SK-N-MC (cell line): ENCODE results near the gene POP7.

Experiments
- DNase-seq: peaks from one replicate; pipeline ENCODE4 v3.0.0-alpha.2; 2011; ENCODE audit warnings: low read depth, low spot score
- H3K27ac ChIP-seq: fragments of 200-600 bp; sonication (generic); 2 replicates; pipeline ENCODE4 v1.5.1; 2016; ENCODE audit warnings: mixed run types
- H3K36me3 ChIP-seq: fragments of 200-600 bp; sonication (generic); 2 replicates; pipeline ENCODE4 v1.6.1; 2017; ENCODE audit warnings: antibody characterized with exemption, low read length, mixed read lengths; ENCODE audit not compliant: insufficient read depth
- H3K4me3 ChIP-seq: fragments of 200-600 bp; sonication (generic); 2 replicates; pipeline ENCODE4 v1.5.1; 2016
- H3K9ac ChIP-seq: fragments of 200-600 bp; sonication (generic); 2 replicates; pipeline ENCODE4 v1.8.0; 2017; ENCODE audit warnings: mixed run types, mixed read lengths; ENCODE audit not compliant: insufficient read length
- H3K9me3 ChIP-seq: fragments of 200-600 bp; sonication (generic); 2 replicates; pipeline ENCODE4 v1.6.1; 2017; ENCODE audit warnings: low read depth, mild to moderate bottlenecking, antibody characterized with exemption, low read length, moderate library complexity, mixed read lengths
- EZH2 ChIP-seq: fragments of 200-600 bp; sonication (generic); IDR thresholded peaks from one replicate; pipeline ENCODE4 v1.6.1; 2017; ENCODE audit warnings: antibody characterized with exemption
- FOXP2 ChIP-seq: optimal IDR thresholded peaks from 2 replicates; pipeline ENCODE3; 2011; ENCODE audit warnings: mild to moderate bottlenecking, moderate library complexity; ENCODE audit not compliant: insufficient read depth; ENCODE audit errors: extremely low read length, control extremely low read depth
- POLR2AphosphoS5 ChIP-seq: IDR thresholded peaks from 2 replicates; pipeline ENCODE4 v1.6.1; 2012; ENCODE audit warnings: mild to moderate bottlenecking, low read depth, low read length, borderline replicate concordance

POP7 gene

DNA sequence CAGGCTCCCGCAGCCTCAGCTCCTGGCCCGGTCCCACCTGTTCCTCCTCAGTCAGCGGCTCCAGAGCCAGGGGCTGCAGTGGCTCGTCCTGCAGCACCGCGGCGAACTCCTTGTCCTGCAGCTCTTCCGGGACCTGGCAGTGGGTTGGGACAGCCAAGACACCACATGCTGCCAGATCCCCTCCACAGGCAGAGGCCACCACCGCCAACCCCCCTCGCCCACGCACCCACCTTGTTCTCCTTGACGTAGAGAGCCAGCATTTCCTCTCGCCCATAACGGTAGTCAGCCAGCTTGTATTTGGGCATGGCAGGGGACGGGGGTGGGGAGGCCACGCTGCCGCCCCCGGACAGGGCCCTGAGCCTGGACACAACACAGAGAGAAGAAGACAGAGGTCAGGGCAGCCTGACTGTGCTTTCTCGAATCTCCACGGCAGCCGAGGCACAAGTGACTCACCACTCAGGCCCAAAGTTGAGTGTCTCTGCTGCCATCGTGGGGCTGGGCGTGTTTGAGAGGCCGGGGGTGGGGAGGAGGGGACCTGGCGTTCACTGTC is 18.1 kb upstream of the POP7 start:
- TF ChIP-seq FOXP2 (no peak), EZH2 (no peak), POLR2AphosphoS5 (no peak; the same call in 1 of the 2 replicates)
- H3K9me3 ChIP-seq = no peaks in the 10 kb centered on the region
- H3K9ac ChIP-seq = no peak overlapping the region
- H3K4me3 ChIP-seq = no peak overlapping the region
- no peak for DNase-seq
- peaks cover 69% of the 10 kb centered on the region for H3K36me3 ChIP-seq
- H3K27ac ChIP-seq = no peak overlapping the region

DNA sequence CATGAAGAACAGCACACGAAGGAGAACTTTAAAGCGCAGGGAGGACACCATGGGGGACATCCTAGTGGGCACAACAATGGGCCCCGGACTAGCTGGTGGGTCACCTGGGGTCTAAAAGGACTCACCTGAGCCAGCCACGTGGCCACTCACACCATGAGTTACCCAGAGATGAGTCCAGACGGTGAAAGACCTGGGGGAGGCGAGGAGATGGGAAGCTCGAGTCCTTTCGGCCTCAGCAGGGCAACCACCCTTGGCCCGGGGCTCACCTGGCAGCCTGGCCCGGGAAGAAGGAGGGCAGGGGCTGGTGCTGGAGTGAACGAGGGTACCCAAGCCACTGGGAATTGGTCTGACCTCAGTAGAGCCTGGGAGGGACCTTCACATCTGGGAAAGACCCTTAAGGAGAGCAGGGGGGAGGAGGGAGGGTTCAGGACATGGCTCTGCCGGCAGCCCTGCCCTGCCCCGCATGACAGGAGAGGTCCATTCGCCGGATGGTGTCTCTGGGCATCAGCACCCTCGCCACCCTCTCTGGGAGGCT is 17.5 kb upstream of the POP7 start:
- no peak for DNase-seq
- Histone ChIP-seq H3K27ac (no peak overlapping the region), H3K9me3 (no peaks in the 10 kb centered on the region), H3K9ac (no peak overlapping the region), H3K4me3 (no peak overlapping the region), H3K36me3 (peaks cover 63% of the 10 kb centered on the region)
- TF ChIP-seq POLR2AphosphoS5 (no peak), EZH2 (no peak), FOXP2 (no peak)

DNA sequence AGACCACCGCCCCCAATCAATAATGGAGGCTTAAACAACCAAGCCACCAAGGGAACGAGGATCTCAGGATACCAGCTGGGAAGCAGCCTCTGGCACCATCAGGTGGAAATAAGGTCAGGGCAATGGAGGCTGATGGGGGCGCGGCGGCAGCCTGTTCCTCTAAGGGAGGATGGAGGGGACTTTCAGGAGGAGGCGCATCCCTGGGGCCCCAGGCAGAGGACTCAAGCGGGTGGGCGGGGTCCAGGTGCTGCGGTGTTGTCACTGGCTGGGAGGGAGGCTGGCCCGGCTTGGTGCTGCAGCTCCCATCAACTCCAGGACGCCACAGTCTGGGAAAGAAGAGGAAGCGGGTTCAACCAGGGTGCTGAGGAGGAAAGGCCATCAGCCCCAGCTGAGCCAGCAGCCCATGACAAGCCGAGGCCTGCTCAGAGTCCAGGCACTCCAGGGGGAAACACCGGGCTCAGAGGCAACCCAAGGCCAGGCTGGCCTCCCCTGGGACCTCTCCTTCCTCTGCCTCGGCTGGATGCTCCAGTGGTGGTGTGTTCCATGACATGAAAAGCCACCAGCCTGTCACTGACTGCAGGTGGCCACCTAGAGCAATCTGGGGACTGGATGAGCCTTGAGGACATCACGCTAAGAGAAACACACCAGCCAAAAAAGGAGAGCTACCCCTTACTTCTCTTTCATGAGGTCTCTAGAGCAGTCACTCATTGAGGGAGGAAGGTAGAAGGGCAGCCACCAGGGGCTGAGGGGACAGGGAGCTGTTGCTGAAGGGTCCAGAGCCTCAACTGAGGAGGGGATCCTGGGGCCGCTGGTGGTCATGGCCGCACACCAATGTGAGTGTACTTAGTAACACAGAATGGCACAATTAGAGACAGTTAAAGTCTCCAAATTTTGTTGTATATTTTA is 16.4 kb upstream of the POP7 start:
- DNase-seq = no peak
- TF ChIP-seq POLR2AphosphoS5 (no peak), FOXP2 (no peak), EZH2 (no peak)
- H3K9ac ChIP-seq = peak overlapping the region; percentile 33
- peaks cover 53% of the 10 kb centered on the region for H3K36me3 ChIP-seq
- H3K9me3 ChIP-seq = no peaks in the 10 kb centered on the region
- H3K27ac ChIP-seq = no peak overlapping the region
- no peak overlapping the region for H3K4me3 ChIP-seq

DNA sequence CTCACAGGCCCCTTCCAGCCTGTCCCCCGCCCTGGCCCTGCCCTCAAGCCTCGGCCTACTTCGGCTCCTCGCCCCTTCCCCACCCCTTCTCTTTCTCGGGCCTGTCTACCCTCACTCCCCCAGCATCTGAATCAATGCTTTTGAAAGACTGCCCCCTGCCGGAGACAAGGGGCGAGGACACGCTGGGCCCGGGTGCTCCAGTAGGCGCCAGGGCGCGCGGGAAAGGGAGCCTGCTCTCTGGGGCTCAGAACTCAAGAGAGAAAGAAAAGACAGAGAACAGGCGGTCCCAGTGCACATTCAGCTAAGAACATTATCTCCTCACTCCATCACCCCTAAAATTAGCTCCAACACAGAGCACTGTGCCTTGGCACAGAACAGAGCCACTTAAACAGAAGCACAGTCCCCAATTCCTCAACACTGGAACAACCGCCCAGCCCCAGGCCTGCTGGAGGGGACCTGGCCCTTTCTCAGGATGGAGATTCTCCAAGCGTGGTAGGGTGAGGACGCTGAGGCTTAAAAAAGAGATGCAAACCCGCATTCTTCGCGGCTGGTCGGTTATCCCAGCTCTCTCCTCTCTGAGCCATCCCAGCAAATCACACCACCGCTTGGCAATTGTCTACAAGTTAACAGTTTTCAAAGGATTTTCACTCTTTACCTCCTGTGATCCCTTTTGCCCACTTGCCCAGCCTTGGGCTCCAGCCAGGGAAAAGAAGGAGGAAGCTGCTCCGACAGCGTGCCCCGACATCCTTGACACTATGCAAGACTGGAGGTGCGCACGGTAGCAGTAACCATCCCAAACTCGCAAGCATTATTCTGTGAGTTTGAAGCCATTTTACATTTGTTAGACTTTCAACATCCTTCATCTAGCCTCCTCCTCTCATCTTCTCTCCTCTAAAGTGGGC is 14.0 kb upstream of the POP7 start:
- TF ChIP-seq FOXP2 = no peak
- TF ChIP-seq EZH2 = no peak
- TF ChIP-seq POLR2AphosphoS5 = peak; percentile 16; the same call in 1 of the 2 replicates
- peaks cover 31% of the 10 kb centered on the region for H3K36me3 ChIP-seq
- H3K4me3 ChIP-seq = peak overlapping the region; percentile 92
- no peaks in the 10 kb centered on the region for H3K9me3 ChIP-seq
- no peak for DNase-seq
- peak overlapping the region; percentile 95 for H3K9ac ChIP-seq
- H3K27ac ChIP-seq = peak overlapping the region; percentile 68

GRCh38 chr7:100692578-100692961 is 13.4 kb upstream of the POP7 start:
- 0 out of 2 replicates have a peak overlapping the region, but pooled peaks have one; percentile 46 for H3K27ac ChIP-seq

DNA sequence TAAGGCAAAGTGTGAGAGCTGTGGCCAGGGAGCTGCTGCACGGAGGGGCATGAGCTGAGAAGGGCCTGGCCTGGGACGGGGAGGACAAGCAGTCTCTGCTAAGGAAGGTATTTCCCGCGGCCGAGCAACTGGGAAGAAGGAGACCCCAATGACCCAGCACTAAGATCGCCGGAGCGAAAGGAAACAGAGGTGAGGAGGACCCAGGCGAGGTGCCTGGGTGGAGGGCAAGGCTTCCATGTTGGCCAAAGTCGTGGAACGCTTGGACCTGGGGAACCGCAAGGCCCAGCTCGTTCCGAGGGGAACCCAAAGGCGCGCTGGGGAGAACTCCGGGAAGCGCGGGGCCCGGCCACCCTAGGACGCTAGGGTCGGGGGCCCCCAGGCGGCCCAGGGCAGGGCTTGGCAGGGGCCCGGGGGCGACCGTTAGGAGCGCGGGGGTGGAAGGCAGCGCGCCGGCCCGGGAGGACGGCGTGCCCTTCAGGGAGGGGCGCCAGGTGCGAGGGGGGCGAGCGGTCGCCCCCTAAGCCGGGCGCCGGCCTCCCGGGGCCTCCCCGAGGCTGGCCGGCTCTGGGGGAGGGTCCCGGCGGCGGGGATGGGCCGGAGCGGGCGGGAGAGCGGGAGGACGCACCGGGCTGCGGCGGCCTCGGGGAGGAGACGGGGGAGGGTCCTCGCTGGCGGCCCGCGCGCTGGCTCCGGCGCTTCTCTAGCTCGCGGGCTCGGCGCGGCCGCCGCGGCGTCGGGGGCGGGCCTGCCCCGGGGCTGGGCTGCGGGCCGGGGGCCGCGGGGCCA is 12.4 kb upstream of the POP7 start:
- no peak for DNase-seq
- peaks cover 17% of the 10 kb centered on the region; the same call in 1 of the 2 replicates for H3K36me3 ChIP-seq
- no peaks in the 10 kb centered on the region for H3K9me3 ChIP-seq
- H3K9ac ChIP-seq = peak overlapping the region; percentile 95
- no peak for TF ChIP-seq EZH2
- no peak for TF ChIP-seq FOXP2
- TF ChIP-seq POLR2AphosphoS5 = no peak
- H3K4me3 ChIP-seq = peak overlapping the region; percentile 92
- H3K27ac ChIP-seq = peak overlapping the region; percentile 46; the same call in 1 of the 2 replicates

More at GRCh38 chr7:100692578-100692961, 13.4 kb upstream of the POP7 start:
- H3K4me3 ChIP-seq = peak overlapping the region; percentile 92
- no peaks in the 10 kb centered on the region for H3K9me3 ChIP-seq
- peak overlapping the region; percentile 95 for H3K9ac ChIP-seq
- TF ChIP-seq FOXP2 = no peak
- TF ChIP-seq EZH2 = no peak
- no peak; the same call in 1 of the 2 replicates for TF ChIP-seq POLR2AphosphoS5
- DNase-seq = no peak
- H3K36me3 ChIP-seq = peaks cover 26% of the 10 kb centered on the region
